HepG2 (cell line): ENCODE results near the gene SRRM1.

Source experiments
- CTCF ChIP-seq: sonication (generic); formaldehyde crosslinking; IDR thresholded peaks from 2 replicates; pipeline ENCODE4 v1.5.0; 2020; ENCODE audit warnings: mild to moderate bottlenecking, missing genetic modification reagents, moderate library complexity
- EZH2 ChIP-seq: conservative IDR thresholded peaks from 2 replicates; pipeline ENCODE4 v1.6.1; 2012; ENCODE audit warnings: mild to moderate bottlenecking, low read depth, low read length, moderate library complexity
- GPBP1L1 ChIP-seq: sonication (generic); formaldehyde crosslinking; IDR thresholded peaks from 2 replicates; pipeline ENCODE4 v1.5.0; 2020; ENCODE audit warnings: mild to moderate bottlenecking, missing genetic modification reagents
- NFYC ChIP-seq: IDR thresholded peaks from 2 replicates; pipeline ENCODE4 v1.6.1; 2016; ENCODE audit warnings: missing genetic modification reagents, missing compliant biosample characterization
- TAF1 ChIP-seq: sonication (generic); formaldehyde crosslinking; IDR thresholded peaks from 2 replicates; pipeline ENCODE4 v1.4.0; 2020; ENCODE audit warnings: missing genetic modification reagents
- ZNF20 ChIP-seq: sonication (generic); formaldehyde crosslinking; IDR thresholded peaks from 2 replicates; pipeline ENCODE4 v1.4.0; 2020; ENCODE audit warnings: mild to moderate bottlenecking, moderate library complexity, missing genetic modification reagents
- ZNF407 ChIP-seq: sonication (generic); formaldehyde crosslinking; IDR thresholded peaks from one replicate; pipeline ENCODE4 v1.5.1; 2020; ENCODE audit warnings: mild to moderate bottlenecking, missing genetic modification reagents; ENCODE audit errors: not compliant biosample characterization
- ZSCAN22 ChIP-seq: sonication (generic); formaldehyde crosslinking; IDR thresholded peaks from 2 replicates; pipeline ENCODE4 v1.4.0; 2020; ENCODE audit warnings: mild to moderate bottlenecking, missing genetic modification reagents

GRCh38 chr1:24596401-24596880 is 46.7 kb upstream of the SRRM1 start:
- TF ChIP-seq EZH2: no peak
- no peak for TF ChIP-seq NFYC (CRISPR knock-in tag)
- no peak for TF ChIP-seq ZNF20
- TF ChIP-seq ZNF407 (CRISPR knock-in tag): no peak
- TF ChIP-seq ZSCAN22: no peak
- TF ChIP-seq CTCF: no peak
- TF ChIP-seq TAF1 (CRISPR knock-in tag): no peak
- no peak for TF ChIP-seq GPBP1L1 (CRISPR knock-in tag)
